Fibroblast of skin of left biceps (primary cell): ENCODE results near the gene L3MBTL4.
"Not testable (repeated sequence)": the region's sequence is repeated elsewhere in the genome, so short reads cannot be mapped to it uniquely, and the experiment has no call there.

Experiments
- DNase-seq, 2 experiments: peaks; one replicate each; pipeline ENCODE4 v3.0.0-alpha.2; 2013; ENCODE audit warnings: low read depth in 2 of 2

The L3MBTL4 gene

DNA sequence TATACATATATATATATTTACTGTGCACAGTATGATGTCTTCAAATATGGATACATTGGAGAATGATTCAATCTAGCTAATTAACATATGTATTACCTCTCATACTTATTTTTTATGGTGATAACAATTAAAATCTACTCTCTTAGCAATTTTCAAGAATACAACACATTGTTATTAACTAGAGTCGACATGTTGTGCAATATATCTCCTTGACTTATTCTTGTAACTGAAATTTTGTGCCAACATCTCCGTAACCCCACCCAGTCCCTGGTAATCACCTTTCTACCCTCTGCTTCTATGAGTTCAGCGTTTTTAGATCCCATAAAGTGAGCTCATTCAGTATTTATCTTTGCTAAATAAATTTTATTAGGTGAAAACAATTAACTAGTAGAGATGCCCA is 303.0 kb downstream of the L3MBTL4 start:
- no peak for DNase-seq

GRCh38 chr18:6109743-6110142 is 305.0 kb downstream of the L3MBTL4 start:
- no peak for DNase-seq

- no peak for DNase-seq
Observed at GRCh38 chr18:6107794-6108193, 306.9 kb downstream of the L3MBTL4 start.

DNA sequence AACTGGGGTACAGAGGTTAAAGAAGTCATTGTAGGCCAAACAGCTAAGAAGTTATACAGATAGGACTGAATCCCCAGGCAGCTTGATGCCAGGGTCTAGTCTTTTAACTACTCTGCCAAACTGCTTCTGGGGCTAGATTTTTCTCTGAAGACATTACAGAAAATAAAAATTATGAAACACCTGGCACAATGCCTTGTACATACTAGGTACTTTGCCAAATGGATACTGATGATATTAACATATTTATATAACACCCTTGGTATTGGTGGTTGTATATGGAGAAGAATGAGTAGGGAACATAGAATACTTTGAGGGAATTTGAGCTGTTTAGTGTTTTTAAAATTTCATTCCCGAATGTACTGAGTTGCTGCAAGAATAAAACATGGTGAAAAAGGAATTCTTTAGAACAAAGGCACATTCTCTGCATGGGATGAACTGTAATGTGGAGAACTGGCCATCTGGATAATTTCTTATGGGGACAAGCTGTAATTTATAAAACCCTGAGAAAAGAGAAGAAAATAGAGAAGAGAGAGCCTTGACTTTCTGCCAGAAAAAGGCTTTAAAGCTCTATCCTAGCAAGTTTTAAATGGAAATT is 308.5 kb downstream of the L3MBTL4 start:
- DNase-seq, result no peak

DNA sequence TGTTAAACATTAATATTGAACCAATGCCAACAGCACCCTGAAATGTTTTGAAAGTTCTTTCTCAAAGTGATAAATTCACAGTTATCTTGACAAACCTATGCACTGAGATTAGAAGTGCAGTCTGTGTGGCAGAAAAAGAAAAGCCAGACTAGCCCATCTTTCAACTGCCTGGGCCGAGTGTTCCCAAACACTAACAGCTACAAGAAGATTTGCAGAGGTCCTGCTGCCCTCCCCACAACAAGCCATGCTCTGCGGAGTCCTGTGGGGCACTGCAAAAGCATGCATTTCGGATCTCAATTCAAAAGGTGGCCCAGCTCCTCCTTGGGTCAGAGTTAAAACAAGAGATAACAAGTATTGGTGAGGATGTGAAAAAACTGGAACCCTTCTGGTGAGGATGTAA is 311.0 kb downstream of the L3MBTL4 start:
- no peak for DNase-seq

GRCh38 chr18:6096730-6097129 is 318.0 kb downstream of the L3MBTL4 start:
- DNase-seq, result no peak

- no peak for DNase-seq
Observed at GRCh38 chr18:6088432-6088831, 326.3 kb downstream of the L3MBTL4 start.

GRCh38 chr18:6086731-6087130 is 328.0 kb downstream of the L3MBTL4 start:
- DNase-seq, result no peak

DNA sequence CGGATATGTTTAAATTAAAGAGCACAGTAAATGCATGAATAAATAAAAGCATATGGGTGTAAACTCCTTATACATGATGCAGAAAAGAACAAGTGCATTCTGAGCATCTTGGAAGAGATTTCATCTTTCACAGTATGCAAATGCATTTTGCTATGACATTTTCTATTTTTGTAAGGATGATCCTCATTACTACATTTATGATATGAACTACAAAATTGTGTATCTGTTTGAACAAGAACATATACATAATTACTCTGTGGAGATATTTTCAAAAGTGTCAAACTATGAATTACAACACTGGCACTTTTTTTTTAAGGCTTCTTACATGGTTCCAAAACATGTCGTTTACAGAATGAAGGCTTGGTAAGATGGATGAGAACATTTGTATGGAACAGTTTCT is 335.3 kb downstream of the L3MBTL4 start:
- no peak for DNase-seq

GRCh38 chr18:6078877-6079276 is 335.8 kb downstream of the L3MBTL4 start:
- DNase-seq, result no peak

DNA sequence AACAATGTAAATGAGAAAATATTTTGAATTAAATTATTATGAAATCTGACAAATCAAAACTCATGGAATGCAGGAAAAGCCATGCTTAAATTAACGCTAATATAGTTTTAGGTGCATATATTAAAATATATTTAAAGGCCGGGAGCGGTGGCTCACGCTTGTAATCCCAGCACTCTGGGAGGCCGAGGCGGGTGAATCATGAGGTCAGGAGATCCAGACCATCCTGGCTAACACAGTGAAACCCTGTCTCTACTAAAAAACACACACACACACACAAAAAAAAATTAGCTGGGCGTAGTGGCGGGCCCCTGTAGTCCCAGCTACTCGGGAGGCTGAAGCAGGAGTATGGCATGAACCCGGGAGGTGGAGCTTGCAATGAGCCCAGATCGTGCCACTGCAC is 342.3 kb downstream of the L3MBTL4 start:
- not testable (repeated sequence) for DNase-seq

GRCh38 chr18:6069539-6069938 is 345.2 kb downstream of the L3MBTL4 start:
- DNase-seq, result no peak

- DNase-seq, result no peak
Observed at GRCh38 chr18:6069103-6069502, 345.6 kb downstream of the L3MBTL4 start.

- no peak for DNase-seq
Observed at GRCh38 chr18:6060149-6060548, 354.6 kb downstream of the L3MBTL4 start.

GRCh38 chr18:6059551-6059950 is 355.2 kb downstream of the L3MBTL4 start:
- no peak for DNase-seq

- peak in 1 of 2 experiments; percentile 15 for DNase-seq
Observed at GRCh38 chr18:6058941-6059340, 355.8 kb downstream of the L3MBTL4 start.

DNA sequence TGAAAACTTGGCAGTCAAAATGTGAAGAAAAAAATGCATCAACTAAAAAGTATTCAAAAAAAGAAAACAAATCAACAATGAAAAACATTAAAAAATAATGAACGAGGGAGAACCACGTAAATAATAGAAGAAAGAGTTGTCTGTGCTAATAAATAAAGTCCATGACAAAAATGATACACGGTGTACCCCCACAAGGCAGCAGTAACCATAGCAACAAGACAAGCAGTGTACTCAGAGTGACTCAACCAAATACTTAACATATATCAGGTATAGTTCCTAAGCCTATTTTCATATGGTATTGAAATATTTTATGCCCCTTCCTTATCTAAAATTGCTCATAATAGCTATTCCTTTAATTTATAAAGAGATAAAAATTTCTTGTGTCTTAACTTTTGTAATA is 357.1 kb downstream of the L3MBTL4 start:
- DNase-seq, result no peak

- DNase-seq, result peak in 1 of 2 experiments; percentile 5
Observed at GRCh38 chr18:6056171-6056910, 358.4 kb downstream of the L3MBTL4 start.

- DNase-seq, result peak in 1 of 2 experiments; percentile 8
Observed at GRCh38 chr18:6055711-6056110, 359.0 kb downstream of the L3MBTL4 start.

GRCh38 chr18:6054256-6054842 is 360.4 kb downstream of the L3MBTL4 start:
- DNase-seq, result no peak

- no peak for DNase-seq
Observed at GRCh38 chr18:6052449-6052913, 362.2 kb downstream of the L3MBTL4 start.

DNA sequence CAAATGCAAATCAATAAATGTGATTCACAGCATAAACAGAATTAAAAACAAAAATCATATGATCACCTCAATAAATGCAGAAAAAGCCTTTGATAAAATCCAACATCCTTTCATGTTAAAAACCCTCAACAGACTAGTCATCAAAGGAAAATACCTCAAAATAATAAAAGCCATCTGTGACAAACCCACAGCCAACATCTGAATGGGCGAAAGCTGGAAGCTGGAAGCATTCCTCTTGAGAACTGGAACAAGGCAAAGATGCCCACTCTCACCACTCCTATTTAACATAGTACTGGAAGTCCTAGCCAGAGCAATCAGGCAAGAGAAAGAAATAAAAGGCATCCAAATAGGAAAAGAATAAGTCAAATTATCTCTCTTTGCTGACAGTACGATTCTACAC is 367.1 kb downstream of the L3MBTL4 start:
- DNase-seq, result not testable (repeated sequence)

- DNase-seq, result no peak
Observed at GRCh38 chr18:6044773-6045172, 369.9 kb downstream of the L3MBTL4 start.
